Activated CD4-positive, alpha-beta T cell treated with anti-CD3 and anti-CD28 coated beads for 48 hours (primary cell): ENCODE measurements around the gene ULK1.
"Not testable (repeated sequence)": the region's sequence is repeated elsewhere in the genome, so short reads cannot be mapped to it uniquely, and the experiment has no call there.

Experiments used
- DNase-seq: peaks from one replicate; pipeline ENCODE4 v3.0.0-alpha.2; 2020

Gene ULK1

DNA sequence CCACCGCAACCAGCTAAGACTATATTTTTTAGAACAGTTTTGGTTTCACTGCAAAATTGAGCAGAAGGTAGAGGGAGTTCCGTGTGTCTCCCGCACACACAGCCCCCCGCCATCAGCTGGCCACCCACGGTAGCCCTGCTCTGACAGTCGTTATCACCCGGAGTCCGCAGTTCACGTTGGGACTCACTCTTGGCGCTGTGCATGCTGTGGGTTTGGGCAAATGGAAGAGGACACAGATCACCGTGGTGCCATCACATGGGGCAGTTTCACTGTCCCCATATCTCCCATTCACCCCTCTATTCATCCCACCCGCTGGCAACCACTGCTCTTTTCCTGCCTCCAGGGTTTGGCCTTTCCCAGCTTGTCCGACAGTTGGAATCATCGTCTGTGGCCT is 31.8 kb upstream of the ULK1 start:
- DNase-seq: no peak

DNA sequence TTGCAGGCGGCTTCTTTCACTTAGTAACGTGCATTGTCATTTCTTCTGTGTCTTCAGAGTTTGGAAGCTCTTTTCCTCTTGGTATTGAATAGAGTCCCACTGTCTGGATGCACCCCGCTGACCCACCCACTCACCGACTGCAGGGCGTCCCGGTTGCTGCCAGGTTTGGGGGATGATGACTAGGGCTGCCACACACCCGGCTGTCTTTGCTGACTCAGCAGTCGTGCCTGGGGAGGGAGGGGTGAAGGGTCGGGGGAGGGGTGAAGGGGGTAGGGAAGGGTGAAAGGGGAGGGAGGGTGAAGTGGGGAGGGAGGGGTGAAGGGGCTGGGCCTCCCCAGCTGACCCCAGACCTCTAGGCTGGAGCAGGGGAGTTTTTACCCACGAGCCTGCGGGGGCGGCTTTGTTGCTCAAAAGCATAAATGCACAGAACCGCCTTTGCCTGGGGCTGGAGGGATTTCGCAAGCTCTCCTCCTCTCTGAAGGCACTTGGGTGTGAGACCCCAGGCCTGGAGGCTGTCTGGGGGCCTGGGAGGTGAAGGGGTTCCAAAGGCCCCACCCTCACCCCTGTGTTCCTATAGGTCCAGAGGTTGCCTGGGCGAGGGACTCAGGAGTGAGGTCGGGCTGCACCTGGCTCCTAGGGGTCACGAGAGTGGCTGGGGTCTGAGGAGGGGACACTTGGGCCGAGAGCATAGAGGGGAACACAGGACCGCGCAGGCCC is 31.3 kb upstream of the ULK1 start:
- DNase-seq: no peak

DNA sequence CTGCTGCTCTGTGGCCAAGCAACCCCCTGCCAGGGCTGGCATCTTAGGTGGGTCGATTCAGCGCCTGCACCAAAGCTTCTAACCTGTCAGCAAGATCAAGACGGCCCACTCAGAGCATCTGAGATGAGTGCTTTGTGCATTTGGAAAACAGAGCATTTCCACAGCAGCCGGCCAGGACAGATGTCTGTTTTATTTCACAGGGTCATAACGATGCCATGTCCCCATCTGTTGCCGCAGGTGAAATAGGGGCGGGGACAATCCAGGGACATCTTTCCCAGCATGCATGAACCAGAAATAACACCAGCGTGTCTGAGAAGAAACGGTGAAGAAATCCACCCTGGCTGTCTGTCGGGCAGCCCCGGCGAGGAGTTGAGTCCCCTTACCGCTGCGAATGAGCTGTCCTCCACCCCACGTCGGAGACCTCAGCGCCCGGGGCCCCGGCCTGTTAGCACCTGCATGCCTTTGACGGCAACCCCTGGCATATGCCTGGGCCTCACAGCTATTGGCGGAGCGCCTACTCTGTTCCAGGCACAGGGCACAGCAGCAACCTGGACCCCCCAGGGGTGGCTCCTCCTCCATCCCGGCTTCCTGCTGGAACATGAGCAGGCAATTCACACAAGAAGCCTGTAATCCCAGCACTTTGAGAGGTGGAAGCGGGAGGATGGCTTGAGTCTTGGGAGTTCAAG is 30.6 kb upstream of the ULK1 start:
- no peak for DNase-seq

- DNase-seq: no peak
These were observed 30.0 kb upstream of the ULK1 start for GRCh38 chr12:131864469-131864868.

DNA sequence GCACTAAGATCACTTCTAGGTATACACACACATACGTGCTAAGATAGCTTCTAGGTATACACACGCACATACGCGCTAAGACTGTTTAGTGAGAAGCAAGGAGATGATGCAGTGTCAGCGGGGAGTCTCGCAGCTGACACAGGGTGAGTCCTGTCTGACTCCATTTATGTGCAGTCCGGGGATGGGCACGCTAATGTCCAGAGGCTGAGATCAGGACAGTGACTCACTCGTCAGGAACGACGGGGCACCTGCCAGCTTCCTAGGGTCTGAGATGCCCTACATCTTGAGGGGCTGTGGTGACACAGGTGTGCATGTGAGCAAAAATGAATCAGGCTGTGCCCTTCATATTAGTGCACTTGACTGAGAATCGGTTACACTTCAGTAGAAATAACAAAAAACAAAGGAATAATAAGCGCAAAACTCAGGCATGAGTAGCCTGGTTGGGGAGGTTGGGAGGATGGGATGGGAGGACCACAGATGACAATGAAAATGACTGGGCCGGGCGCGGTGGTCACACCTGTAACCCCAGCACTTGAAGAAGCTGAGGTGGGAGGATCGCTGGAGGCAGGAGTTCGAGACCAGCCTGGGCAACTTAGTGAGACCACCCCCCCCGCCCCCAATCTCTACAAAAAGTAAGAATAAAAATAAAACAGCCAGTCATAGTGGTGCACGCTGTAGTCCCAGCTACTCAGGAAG is 29.1 kb upstream of the ULK1 start:
- DNase-seq: no peak

GRCh38 chr12:131867471-131867870 is 27.0 kb upstream of the ULK1 start:
- DNase-seq: no peak

- DNase-seq: no peak
These were observed 26.3 kb upstream of the ULK1 start for GRCh38 chr12:131867891-131868675.

- DNase-seq: no peak
These were observed 24.5 kb upstream of the ULK1 start for GRCh38 chr12:131869871-131870418.

- no peak for DNase-seq
These were observed 22.7 kb upstream of the ULK1 start for GRCh38 chr12:131871677-131872076.

DNA sequence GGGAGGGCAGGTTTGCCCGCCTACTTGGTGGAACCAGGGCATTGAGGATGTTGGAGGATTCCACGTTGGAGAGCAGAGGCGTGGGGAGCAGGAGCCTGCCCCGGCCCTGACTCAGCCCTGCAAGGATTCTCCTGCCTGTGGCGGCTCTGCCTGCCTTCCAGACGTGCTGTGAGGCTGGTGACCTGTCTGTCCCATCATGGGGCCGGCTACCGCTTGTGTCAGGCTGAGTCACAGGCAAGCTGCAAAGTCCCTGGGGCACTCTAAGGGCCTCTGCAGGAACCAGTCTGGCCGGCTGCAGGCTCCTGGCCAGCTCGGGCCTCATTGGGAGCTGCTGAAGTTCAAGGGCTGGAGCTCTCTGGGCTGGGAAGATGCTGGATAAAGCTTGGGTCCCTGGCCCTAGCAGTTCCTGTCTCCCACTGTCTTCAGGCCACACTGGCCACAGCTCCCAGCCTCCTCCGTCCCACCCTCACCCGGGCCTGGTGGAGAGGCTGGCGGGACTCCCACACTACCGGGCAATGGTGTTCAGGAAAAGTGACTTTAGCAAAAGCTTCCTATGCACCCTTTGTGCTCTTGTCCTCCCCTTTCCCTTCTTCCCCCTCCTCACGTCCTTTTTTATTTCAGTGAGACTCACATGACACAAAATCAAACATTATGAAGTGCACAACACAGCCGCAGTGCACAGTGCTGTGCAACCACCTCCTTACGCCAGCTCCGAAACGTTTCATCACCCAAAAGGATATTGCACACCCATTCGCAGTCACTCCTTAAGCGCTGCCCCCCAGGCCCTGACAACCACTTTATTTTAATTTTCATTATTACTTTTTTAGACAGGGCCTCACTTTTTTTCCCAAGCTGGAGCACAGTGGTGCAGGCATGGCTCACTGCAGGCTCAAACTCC is 22.0 kb upstream of the ULK1 start:
- no peak for DNase-seq

DNA sequence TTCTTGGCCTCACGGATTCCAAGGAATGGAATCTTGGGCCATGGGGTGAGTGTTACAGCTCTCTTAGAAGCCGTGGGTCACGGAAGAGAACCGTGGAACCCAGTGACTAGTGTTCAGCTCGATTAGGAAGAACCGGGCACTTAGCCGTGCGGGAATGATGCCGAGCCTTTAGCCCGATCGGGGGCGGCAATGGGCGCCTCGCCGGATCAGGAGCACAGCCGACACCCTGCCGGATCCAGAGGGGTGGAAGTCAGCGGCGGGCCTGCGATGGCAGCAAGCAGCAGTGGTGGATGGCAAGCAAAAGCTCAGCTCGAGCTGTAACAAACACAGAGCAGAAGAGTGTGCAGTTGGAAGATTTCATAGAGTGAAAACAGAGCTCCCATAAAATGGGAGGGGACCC is 21.1 kb upstream of the ULK1 start:
- no peak for DNase-seq

DNA sequence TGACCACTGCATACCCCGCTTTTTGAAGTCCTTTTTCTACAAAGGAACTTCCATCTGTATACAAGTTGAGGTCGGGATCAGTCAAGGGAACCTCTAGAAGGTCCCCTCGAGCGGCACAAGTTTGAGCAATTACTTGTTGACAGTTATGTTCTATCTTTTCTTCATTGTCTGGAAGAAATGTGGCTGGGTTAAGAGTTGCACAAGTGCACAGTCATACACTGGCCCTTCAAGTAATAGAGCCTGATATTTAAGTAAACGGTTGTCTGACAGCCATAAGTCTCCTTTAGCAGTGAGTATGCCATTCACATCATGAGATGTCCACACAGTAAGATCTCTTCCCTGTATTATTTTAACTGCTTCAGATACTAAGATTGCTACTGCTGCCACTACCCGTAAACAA is 19.4 kb upstream of the ULK1 start:
- not testable (repeated sequence) for DNase-seq

- not testable (repeated sequence) for DNase-seq
These were observed 17.2 kb upstream of the ULK1 start for GRCh38 chr12:131877216-131877615.

- not testable (repeated sequence) for DNase-seq
These were observed 16.0 kb upstream of the ULK1 start for GRCh38 chr12:131878436-131878835.

GRCh38 chr12:131882804-131883520 is 11.5 kb upstream of the ULK1 start:
- no peak for DNase-seq

DNA sequence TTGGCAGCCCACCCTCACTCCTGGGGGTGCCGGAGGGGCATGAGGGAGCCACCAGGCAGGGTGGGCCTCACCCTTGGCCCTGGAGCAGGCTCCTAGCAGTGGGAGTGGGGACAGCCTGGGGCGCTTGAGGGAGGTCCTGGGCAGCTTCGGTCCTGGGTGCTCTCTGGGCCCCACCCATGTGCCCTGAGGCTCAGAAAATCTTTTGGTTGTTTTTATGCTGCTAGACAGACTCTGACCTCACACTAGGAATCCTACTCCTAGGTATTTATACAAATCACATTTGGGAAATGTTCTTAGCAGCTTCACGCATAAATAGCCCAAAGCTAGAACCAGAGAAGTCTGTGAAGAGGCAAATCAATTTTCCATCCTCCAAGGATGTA is 10.9 kb upstream of the ULK1 start:
- no peak for DNase-seq

GRCh38 chr12:131885076-131885475 is 9.3 kb upstream of the ULK1 start:
- not testable (repeated sequence) for DNase-seq

DNA sequence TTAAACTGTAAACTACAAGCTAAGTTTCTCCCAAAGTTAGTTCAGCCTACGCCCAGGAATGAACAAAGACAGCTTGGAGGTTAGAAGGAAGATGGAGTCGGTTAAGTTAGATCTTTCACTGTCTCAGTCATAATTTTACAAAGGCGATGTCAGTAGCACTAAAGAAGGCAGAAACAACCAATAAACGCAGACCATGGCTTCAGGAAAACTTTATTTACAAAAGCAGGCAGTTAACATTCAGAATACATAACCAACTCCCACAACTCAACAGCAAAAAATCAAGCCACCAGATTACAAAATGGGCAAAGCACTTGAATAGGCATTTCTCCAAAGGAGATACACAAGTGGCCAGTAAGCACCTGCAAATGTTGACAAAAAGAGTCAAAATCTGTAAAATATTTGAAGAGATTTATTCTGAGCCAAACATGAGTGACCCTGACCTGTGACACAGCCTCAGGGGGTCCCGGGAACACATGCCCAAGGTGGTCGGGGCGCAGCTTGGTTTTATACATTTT is 8.8 kb upstream of the ULK1 start:
- DNase-seq: no peak

- not testable (repeated sequence) for DNase-seq
These were observed 2.7 kb upstream of the ULK1 start for GRCh38 chr12:131891722-131892121.

GRCh38 chr12:131892711-131893604 is 1.5 kb upstream of the ULK1 start:
- DNase-seq: no peak
